ENCODE data around the gene TAF11. TPM values are rescaled to one million over a fixed set of nuclear protein-coding genes. Genes with fewer than 3 reads are reported as not detected.
"Not testable (repeated sequence)": the region's sequence is repeated elsewhere in the genome, so short reads cannot be mapped to it uniquely, and the experiment has no call there.

The TAF11 gene
- total RNA-seq, 1 donor from 2014 or later = 11.3 TPM

GRCh38 chr6:34888514-34888856 lies 643 bp upstream of the TAF11 start:
- Histone ChIP-seq H3K4me1 (peaks cover 54% of the 10 kb centered on the region), H3K9me3 (no peaks in the 10 kb centered on the region), H3K4me3 (peak overlapping the region; percentile 71 to 87), H3K27ac (peak overlapping the region; percentile 91), H3K36me3 (no peaks in the 10 kb centered on the region), H3K27me3 (no peaks in the 10 kb centered on the region)
- no peak for TF ChIP-seq CTCF (IDR thresholded peaks at IDR 0.05)
- no peak for TF ChIP-seq POLR2AphosphoS5 (IDR thresholded peaks at IDR 0.05; ENCODE audit: insufficient read depth in 1 of 2, low read depth in 1 of 2)
- no peak for TF ChIP-seq POLR2A (IDR thresholded peaks at IDR 0.05)
- intact Hi-C loops (cut with DNase I) = no loop called here
- DNase-seq (ENCODE audit: extremely low spot score in 2 of 2) = no peak

GRCh38 chr6:34885837-34886236 lies 2.0 kb downstream of the TAF11 start:
- H3K9me3 ChIP-seq; DNase-seq (ENCODE audit: extremely low spot score in 2 of 2); H3K27me3 ChIP-seq; H3K27ac ChIP-seq; H3K4me3 ChIP-seq; intact Hi-C loops (cut with DNase I): not testable (repeated sequence)
- Histone ChIP-seq H3K4me1 (peaks cover 31% of the 10 kb centered on the region), H3K36me3 (peaks cover 0 to 15% of the 10 kb centered on the region in 2 donors)

GRCh38 chr6:34884996-34885395 lies 2.8 kb downstream of the TAF11 start:
- DNase-seq (ENCODE audit: extremely low spot score in 2 of 2) = no peak
- H3K9me3 ChIP-seq = no peaks in the 10 kb centered on the region
- peaks cover 23% of the 10 kb centered on the region for H3K4me1 ChIP-seq
- intact Hi-C loops (cut with DNase I) = no loop called here
- H3K27me3 ChIP-seq = no peaks in the 10 kb centered on the region
- H3K36me3 ChIP-seq = peaks cover 0 to 23% of the 10 kb centered on the region in 2 donors
- no peak overlapping the region for H3K27ac ChIP-seq
- no peak for TF ChIP-seq POLR2A (IDR thresholded peaks at IDR 0.05)
- TF ChIP-seq POLR2AphosphoS5 (IDR thresholded peaks at IDR 0.05; ENCODE audit: insufficient read depth in 1 of 2, low read depth in 1 of 2) = no peak
- TF ChIP-seq CTCF (IDR thresholded peaks at IDR 0.05) = no peak
- H3K4me3 ChIP-seq = no peak overlapping the region

- H3K27ac ChIP-seq; intact Hi-C loops (cut with DNase I); DNase-seq (ENCODE audit: extremely low spot score in 2 of 2); H3K27me3 ChIP-seq; H3K4me3 ChIP-seq; H3K9me3 ChIP-seq: not testable (repeated sequence)
- Histone ChIP-seq H3K4me1 (peaks cover 18% of the 10 kb centered on the region), H3K36me3 (peaks cover 0 to 30% of the 10 kb centered on the region in 2 donors)
Observed at GRCh38 chr6:34884073-34884472, 3.8 kb downstream of the TAF11 start.

GRCh38 chr6:34877869-34878485 lies 9.9 kb downstream of the TAF11 start:
- Histone ChIP-seq H3K36me3 (peaks cover 0 to 58% of the 10 kb centered on the region in 2 donors), H3K4me1 (no peaks in the 10 kb centered on the region), H3K27ac (no peak overlapping the region), H3K9me3 (no peaks in the 10 kb centered on the region), H3K27me3 (no peaks in the 10 kb centered on the region), H3K4me3 (no peak overlapping the region)
- TF ChIP-seq CTCF (IDR thresholded peaks at IDR 0.05) (no peak), POLR2A (IDR thresholded peaks at IDR 0.05) (no peak), POLR2AphosphoS5 (IDR thresholded peaks at IDR 0.05; ENCODE audit: insufficient read depth in 1 of 2, low read depth in 1 of 2) (no peak)
- intact Hi-C loops (cut with DNase I) = no loop called here
- no peak for DNase-seq (ENCODE audit: extremely low spot score in 2 of 2)

GRCh38 chr6:34877259-34877658 lies 10.6 kb downstream of the TAF11 start:
- intact Hi-C loops (cut with DNase I) = no loop called here
- Histone ChIP-seq H3K9me3 (no peaks in the 10 kb centered on the region), H3K27me3 (no peaks in the 10 kb centered on the region), H3K27ac (no peak overlapping the region), H3K36me3 (peaks cover 0 to 56% of the 10 kb centered on the region in 2 donors), H3K4me1 (no peaks in the 10 kb centered on the region), H3K4me3 (no peak overlapping the region)
- no peak for TF ChIP-seq CTCF (IDR thresholded peaks at IDR 0.05)
- no peak for TF ChIP-seq POLR2AphosphoS5 (IDR thresholded peaks at IDR 0.05; ENCODE audit: insufficient read depth in 1 of 2, low read depth in 1 of 2)
- no peak for TF ChIP-seq POLR2A (IDR thresholded peaks at IDR 0.05)
- no peak for DNase-seq (ENCODE audit: extremely low spot score in 2 of 2)

Measured in vagina (tissue), 2 donors.